NB4 (cell line): Measurements from ENCODE around the gene NDUFV1.

Experiments used
- POLR2A ChIP-seq: IDR thresholded peaks from 2 replicates; pipeline ENCODE4 v1.6.1; 2011; ENCODE audit warnings: mild to moderate bottlenecking; ENCODE audit not compliant: insufficient read length; ENCODE audit errors: extremely low read depth
- TF ChIP-seq, protein P1 (sequence below): IDR thresholded peaks from one replicate; pipeline ENCODE4 v1.5.1; 2012; ENCODE audit warnings: low read depth, low read length

- TF ChIP-seq, protein P1, sequence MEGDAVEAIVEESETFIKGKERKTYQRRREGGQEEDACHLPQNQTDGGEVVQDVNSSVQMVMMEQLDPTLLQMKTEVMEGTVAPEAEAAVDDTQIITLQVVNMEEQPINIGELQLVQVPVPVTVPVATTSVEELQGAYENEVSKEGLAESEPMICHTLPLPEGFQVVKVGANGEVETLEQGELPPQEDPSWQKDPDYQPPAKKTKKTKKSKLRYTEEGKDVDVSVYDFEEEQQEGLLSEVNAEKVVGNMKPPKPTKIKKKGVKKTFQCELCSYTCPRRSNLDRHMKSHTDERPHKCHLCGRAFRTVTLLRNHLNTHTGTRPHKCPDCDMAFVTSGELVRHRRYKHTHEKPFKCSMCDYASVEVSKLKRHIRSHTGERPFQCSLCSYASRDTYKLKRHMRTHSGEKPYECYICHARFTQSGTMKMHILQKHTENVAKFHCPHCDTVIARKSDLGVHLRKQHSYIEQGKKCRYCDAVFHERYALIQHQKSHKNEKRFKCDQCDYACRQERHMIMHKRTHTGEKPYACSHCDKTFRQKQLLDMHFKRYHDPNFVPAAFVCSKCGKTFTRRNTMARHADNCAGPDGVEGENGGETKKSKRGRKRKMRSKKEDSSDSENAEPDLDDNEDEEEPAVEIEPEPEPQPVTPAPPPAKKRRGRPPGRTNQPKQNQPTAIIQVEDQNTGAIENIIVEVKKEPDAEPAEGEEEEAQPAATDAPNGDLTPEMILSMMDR: no peak
- no peak for TF ChIP-seq POLR2A
These were observed 771 bp downstream of the NDUFV1 start for GRCh38 chr11:67607507-67607906.
